Uterine smooth muscle cell (primary cell): ENCODE measurements around the gene P4HB. TPM values are rescaled to one million over a fixed set of nuclear protein-coding genes. Genes with fewer than 3 reads are reported as not detected.

Source experiments
- total RNA-seq: library from RNA; depleted of rRNA; stranded (reverse); fragments of >200 nt; gene quantifications from 2 replicates; pipeline ENCODE4 v1.2.3, GENCODE V29; 2014

The P4HB gene
- 1,482 and 2,745 TPM in 2 replicates for total RNA-seq

GRCh38 chr17:81859906-81860755 is at the start of gene P4HB:
P4HB (minus strand) TSS chr17:81860535; CDS start chr17:81860471, 64 bp downstream.

GRCh38 chr17:81902023-81902652 is 41.8 kb upstream of the P4HB start, which contains the start of gene NPB:
NPB (plus strand) TSS chr17:81902238; CDS start chr17:81902278, 40 bp downstream.

GRCh38 chr17:81870981-81871386 is 10.6 kb upstream of the P4HB start, which contains the start of gene ARHGDIA:
ARHGDIA (minus strand) TSS chr17:81871337; CDS start chr17:81869930, 1,407 bp downstream.

GRCh38 chr17:81834831-81835267 is 25.5 kb downstream of the P4HB start, which contains the start of gene PPP1R27:
PPP1R27 (minus strand) TSS chr17:81835050; CDS start chr17:81834953, 97 bp downstream.

GRCh38 chr17:81833160-81833920 is 27.0 kb downstream of the P4HB start, which contains the start of gene MCRIP1:
MCRIP1 (minus strand) TSS chr17:81833291; CDS start chr17:81824506, 8,785 bp downstream.

GRCh38 chr17:81803728-81804558 is 56.4 kb downstream of the P4HB start, which contains the start of gene GCGR:
GCGR (plus strand) TSS chr17:81804150; CDS start chr17:81809019, 4,869 bp downstream.

Other genes starting within 250 kb of the P4HB start
- 80.0 and 98.2 TPM in 2 replicates for gene NPLOC4, start 223.4 kb downstream of the P4HB start, total RNA-seq
- gene TSPAN10, start 223.3 kb downstream of the P4HB start, total RNA-seq, result 1.3 and 4.0 TPM in 2 replicates
- gene PDE6G, start 204.0 kb downstream of the P4HB start, total RNA-seq, result 0.25 TPM in 1 of 2 replicates, not detected in the other
- gene OXLD1, start 193.9 kb downstream of the P4HB start, total RNA-seq, result 34.0 and 38.5 TPM in 2 replicates
- 11.0 and 12.0 TPM in 2 replicates for gene CCDC137, start 193.8 kb downstream of the P4HB start, total RNA-seq
- 24.2 and 25.0 TPM in 2 replicates for gene ARL16, start 176.7 kb downstream of the P4HB start, total RNA-seq
- 104 and 130 TPM in 2 replicates for gene HGS, start 176.5 kb downstream of the P4HB start, total RNA-seq
- gene MRPL12, start 157.2 kb downstream of the P4HB start, total RNA-seq, result 8.6 and 11.8 TPM in 2 replicates
- 11.0 and 31.7 TPM in 2 replicates for gene SLC25A10, start 148.3 kb downstream of the P4HB start, total RNA-seq
- not detected in 2 replicates for gene GCGR, start 56.4 kb downstream of the P4HB start, total RNA-seq
- gene MCRIP1, start 27.2 kb downstream of the P4HB start, total RNA-seq, result 85.0 and 126 TPM in 2 replicates
- gene PPP1R27, start 25.5 kb downstream of the P4HB start, total RNA-seq, result not detected in 2 replicates
- gene ARHGDIA, start 10.8 kb upstream of the P4HB start, total RNA-seq, result 159 and 234 TPM in 2 replicates
- 129 and 334 TPM in 2 replicates for gene ALYREF, start 31.1 kb upstream of the P4HB start, total RNA-seq
- gene ANAPC11, start 31.2 kb upstream of the P4HB start, total RNA-seq, result 228 and 235 TPM in 2 replicates
- 0.22 and 0.25 TPM in 2 replicates for gene NPB, start 41.7 kb upstream of the P4HB start, total RNA-seq
- gene PCYT2, start 50.9 kb upstream of the P4HB start, total RNA-seq, result 108 TPM in 2 replicates
- gene SIRT7, start 57.6 kb upstream of the P4HB start, total RNA-seq, result 32.2 and 36.1 TPM in 2 replicates
- gene MAFG, start 67.2 kb upstream of the P4HB start, total RNA-seq, result 25.9 and 39.5 TPM in 2 replicates
- gene PYCR1, start 76.8 kb upstream of the P4HB start, total RNA-seq, result 92.4 and 182 TPM in 2 replicates
- gene MYADML2, start 86.7 kb upstream of the P4HB start, total RNA-seq, result 0.12 TPM in 1 of 2 replicates, not detected in the other
- gene NOTUM, start 100.7 kb upstream of the P4HB start, total RNA-seq, result under 0.01 TPM in 2 replicates
- 26.8 and 30.4 TPM in 2 replicates for gene ASPSCR1, start 117.1 kb upstream of the P4HB start, total RNA-seq
- gene CENPX, start 162.3 kb upstream of the P4HB start, total RNA-seq, result 22.2 and 55.8 TPM in 2 replicates
- 18.6 and 28.7 TPM in 2 replicates for gene LRRC45, start 162.8 kb upstream of the P4HB start, total RNA-seq
- gene RAC3, start 171.1 kb upstream of the P4HB start, total RNA-seq, result 7.4 and 9.0 TPM in 2 replicates
- gene DCXR, start 177.2 kb upstream of the P4HB start, total RNA-seq, result 47.3 and 55.2 TPM in 2 replicates
- 28.7 and 50.9 TPM in 2 replicates for gene RFNG, start 191.3 kb upstream of the P4HB start, total RNA-seq
- gene GPS1, start 191.4 kb upstream of the P4HB start, total RNA-seq, result 99.2 and 137 TPM in 2 replicates
- gene DUS1L, start 205.3 kb upstream of the P4HB start, total RNA-seq, result 70.9 and 85.4 TPM in 2 replicates
- gene FASN, start 237.7 kb upstream of the P4HB start, total RNA-seq, result 234 and 261 TPM in 2 replicates